Measurements from ENCODE around the gene SGCG.
"Not testable (repeated sequence)": the region's sequence is repeated elsewhere in the genome, so short reads cannot be mapped to it uniquely, and the experiment has no call there.

Gene SGCG

DNA sequence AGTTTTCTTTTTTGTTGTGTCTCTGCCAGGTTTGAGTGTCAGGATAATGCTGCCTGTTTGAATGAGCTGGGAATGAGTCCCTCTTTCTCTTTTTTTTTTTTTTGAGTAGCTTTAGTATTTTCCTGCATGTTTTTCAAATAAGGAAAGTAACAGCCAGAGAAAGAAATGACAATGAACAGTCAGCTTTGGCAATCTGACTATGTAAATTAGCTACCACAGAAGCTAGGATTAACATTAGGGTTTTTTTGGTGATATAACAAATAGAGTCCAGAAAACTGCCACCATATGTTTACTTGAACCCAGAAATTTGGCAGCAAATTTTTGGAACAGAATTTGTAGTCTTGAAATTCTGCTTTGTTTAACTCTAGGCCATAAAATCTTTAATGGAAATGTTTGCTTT, 50.5 kb downstream of the SGCG start:
- DNase-seq = no peak

DNA sequence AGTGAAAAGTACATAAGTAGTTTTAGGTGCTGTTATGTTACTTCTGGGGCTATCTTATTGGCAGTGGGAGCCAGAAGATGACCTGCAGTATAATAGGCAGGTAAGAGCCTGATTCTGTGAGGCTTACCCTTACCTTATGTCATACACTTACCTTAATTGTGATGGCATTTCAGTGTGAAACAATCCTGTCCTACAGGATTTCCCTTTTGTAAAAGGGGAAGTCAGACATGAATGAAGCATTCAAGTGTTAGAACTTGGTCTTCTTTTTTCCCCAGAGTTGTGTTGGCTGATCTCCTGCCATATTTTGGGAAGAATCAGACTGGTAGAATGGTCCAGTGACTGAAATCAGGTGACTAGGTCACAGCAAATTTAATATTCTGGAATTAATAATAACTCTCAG, 55.2 kb downstream of the SGCG start:
- no peak for DNase-seq

DNA sequence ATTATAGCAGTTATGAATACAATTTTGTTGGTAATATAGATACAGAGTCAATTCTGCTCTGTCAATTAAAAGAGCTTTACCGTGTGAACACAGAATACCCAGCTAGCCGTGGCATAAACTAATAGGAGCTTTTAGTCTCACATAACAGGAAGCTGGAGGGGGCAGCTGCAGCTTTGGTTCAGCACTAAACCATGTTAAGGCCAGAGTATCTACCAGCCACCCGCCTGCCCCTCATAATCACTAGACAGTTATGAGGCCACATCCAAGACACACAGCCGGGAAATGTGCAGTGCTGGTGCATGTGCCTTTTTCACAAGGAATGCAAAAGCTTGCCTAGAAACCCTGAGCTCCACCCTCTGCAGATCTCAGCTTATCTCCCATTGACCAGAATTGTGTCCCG, 62.3 kb downstream of the SGCG start:
- DNase-seq = no peak

DNA sequence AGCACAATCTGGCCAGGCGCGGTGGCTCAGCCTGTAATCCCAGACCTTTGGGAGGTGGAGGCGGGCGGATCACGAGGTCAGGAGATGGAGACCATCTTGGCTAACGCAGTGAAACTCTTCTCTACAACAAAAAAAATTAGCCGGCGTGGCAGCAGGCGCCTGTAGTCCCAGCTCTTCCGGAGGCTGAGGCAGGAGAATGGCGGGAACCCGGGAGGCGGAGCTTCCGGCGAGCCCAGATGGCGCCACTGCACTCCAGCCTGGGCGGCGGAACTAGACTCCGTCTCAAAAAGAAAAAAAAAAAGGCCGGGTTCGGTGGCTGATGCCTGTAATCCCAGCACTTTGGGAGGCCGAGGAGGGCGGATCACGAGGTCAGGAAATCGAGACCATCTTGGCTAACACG, 67.6 kb downstream of the SGCG start:
- not testable (repeated sequence) for DNase-seq

DNA sequence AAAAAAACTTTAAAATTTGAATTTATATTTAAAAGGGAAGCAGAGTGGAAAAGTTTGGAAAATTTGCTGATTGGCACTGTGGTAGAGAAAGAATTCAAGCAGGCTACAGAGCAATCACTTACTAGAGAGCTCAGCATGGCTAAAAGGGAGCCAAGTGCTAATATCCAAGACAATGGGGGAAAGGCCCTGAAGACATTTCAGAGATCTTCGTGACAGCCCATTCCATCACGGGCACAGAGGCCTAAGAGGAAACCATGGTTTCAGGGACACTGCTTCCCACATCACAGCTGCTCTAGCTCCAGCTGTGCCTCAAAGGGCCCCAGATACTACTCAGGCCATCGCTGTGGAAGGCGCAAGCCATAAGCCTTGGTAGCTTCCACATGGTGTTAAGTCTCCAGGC, 73.7 kb downstream of the SGCG start:
- no peak for DNase-seq

DNA sequence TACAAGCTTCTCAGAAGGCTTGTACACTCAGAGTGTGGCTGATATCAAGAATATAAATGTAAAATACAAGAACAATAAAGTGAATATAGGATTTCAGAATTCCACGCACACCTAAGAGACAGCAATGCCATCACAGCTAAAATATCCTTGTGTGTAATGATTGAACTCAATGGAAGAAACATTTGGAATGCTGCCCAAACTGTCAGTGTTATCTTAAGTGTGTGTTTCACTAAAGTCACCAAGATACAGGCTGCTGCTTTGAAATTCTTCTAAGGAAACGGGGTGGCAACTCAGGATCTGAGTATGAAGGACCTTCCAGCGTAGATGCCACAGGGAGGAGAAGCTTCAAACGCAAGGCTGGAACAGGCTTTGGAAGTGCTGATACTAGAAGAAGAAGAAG, 86.8 kb downstream of the SGCG start:
- no peak for DNase-seq

DNA sequence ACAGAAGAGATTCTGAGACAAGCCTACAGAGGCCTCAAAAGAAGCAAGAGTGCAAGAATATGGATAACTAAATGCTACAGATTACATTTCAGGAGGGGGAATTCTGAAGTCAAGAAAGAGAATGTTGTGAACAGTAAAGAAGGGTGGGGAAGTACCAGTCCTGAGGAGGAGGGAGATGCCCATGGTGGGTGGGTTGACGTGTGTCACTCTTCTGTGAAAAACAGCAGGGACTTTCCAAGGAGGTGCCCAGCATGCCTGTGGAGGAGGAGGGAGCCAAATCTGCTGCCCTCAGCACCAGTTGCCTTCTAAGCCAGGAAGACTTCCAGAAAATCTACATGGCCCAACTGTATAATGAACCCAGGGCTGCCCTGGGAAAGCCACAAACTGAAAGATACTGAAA, 87.7 kb downstream of the SGCG start:
- no peak for DNase-seq

DNA sequence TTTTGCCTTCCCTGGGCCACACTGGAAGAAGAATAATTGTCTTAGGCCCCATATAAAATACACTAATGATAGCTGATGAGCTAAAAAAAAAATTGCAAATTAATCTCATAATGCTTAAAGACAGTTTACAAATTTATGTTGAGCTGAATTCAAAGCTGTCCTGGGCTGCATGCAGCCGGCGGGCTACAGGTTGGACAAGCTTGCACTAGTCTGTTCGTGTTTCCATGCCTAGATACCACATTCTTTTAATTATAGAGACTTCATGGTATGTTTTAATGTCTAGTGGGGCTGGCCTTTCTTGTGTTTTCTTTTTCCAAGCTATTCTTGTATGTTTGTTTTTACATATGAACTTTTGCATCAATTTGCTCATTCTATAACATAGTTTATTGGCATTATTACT, 90.6 kb downstream of the SGCG start:
- no peak for DNase-seq

DNA sequence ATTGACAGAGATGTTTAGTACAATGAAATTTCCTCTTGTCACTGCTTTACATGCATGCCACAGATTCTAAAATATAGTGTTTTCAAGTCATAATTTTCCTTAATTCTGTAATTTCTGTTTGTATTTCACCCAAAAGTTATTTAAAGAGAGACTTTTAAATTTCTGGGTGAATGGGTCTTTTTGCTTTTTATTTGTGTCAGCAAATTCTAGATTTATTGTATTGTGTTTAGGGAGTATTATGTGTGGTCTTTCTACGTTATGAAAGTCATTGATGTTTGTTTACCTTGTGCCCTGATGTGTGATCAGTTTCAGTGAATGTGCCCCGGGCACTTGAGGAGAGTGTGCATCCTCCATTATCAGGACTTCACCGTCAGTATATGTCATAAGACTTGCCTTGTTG, 92.7 kb downstream of the SGCG start:
- DNase-seq = no peak

DNA sequence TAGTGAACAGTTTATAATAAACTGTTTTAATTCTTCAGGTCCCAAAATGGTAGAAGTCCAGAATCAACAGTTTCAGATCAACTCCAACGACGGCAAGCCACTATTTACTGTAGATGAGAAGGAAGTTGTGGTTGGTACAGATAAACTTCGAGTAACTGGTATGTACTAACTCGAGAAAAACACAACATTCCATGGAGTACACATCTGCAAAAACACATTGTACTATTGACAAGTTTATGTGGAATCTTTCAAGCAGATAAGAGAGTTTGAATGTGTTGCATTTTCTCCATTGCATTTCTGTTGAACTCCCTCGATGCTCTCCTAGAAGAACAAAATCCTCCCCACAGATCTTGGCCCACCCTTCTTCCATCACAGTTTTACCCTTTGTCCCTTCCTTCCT, 98.5 kb downstream of the SGCG start:
- DNase-seq = no peak

DNA sequence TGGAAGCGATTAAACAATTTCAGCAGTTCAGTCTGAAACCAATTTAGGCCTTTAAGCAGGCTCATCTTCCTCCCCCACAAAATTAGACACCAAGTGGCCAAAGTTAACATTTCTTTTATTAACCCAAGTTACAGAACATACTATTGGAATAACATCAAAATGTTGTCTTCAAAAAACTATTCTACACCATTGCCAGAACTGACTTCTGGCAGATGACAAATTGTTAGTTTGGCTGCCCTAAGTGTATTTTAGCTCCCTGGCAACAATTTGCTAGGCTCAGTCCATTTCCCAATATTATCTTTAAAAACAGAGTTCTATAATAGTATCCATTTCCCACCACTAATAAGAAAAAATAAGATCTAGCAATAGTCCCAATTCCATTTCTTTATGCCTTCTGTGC, 107.8 kb downstream of the SGCG start:
- DNase-seq = no peak

DNA sequence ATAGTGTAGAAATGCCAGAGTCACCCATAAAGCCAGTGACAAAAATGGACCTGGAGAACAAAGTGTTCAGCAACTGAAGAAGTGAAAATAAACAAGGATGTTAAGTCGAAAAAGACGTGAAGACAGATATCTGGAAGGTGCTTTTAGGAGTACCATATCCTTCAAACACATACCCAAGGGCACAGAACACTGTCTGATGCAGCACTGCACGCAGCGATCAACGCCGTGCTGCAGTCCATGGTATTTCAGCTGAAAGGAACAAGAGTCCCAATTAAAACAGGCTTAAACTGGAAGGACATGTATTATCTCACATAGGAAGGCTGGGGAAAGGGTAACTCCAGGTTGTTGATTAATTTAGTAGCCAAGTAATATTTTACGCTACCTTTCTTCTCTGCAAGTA, 108.2 kb downstream of the SGCG start:
- DNase-seq = no peak

DNA sequence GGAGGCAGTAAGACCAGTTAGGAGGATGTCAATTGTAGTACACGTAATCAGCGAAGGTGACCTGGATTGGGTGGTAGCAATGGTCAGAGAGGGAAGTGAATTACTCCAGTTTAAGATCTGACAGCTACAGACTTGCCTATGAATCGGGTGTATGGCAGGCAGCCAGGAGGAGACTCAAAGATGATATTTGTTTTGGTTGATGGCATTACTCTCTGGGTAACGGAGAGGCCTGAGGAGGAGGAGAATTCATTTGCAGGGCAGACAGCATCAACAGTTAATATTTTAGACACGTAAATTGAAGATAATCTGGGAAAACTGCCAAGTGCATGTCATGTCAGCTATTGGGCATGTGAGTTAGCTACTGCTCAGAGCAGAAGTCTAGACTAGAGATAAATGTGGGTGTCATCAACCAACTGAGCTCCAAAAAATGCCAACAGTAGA, 109.2 kb downstream of the SGCG start:
- DNase-seq = no peak

DNA sequence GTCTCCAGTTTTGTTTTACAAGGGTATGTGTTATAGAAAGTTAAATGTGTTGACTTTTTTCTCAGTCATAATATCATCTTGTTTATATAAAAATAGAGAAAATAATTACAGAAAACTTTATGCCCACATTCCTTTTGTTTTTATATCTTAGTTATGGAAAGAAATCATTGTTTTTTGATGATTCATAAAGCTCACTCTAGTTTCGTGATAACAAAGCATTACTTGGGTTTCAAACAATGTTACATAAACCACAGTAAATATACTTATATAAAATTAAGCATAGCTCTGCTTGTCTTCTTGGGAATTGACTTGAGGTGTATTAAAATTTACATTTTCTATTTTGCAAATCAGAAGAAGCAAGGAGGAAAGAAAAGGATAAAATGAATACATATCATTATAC, 111.8 kb downstream of the SGCG start:
- no peak for DNase-seq

DNA sequence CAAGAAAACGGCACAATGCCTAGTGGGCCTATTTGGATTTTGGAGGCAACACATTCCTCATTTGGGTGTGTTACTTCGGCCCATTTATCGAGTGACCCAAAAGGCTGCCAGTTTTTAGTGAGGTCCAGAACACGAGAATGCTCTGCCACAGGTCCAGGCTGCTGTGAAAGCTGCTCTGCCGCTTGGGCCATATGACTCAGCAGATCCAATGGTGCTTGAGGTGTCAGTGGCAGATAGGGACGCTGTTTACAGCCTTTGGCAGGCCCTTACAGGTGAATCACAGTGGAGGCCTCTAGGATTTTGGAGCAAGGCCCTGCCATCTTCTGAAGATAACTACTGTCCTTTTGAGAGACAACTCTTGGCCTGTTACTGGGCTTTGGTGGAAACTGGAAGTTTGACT, 134.1 kb downstream of the SGCG start:
- not testable (repeated sequence) for DNase-seq

DNA sequence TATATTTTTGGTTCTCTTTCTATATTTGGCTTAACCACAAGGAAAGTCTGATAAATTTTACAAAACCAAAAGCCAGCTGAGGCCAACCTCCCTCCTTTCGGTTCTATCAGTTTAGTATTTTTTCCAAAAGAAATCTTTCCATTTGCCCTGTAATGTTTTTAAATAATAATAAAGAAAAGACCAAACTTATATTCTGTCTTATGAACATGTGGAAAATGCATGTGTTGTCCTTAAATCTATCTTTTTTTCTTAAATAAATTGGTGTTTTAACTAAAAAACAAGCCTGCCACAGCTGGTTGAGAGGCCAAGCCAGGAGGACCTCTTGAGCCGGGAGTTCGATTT, 139.1 kb downstream of the SGCG start:
- DNase-seq = no peak

DNA sequence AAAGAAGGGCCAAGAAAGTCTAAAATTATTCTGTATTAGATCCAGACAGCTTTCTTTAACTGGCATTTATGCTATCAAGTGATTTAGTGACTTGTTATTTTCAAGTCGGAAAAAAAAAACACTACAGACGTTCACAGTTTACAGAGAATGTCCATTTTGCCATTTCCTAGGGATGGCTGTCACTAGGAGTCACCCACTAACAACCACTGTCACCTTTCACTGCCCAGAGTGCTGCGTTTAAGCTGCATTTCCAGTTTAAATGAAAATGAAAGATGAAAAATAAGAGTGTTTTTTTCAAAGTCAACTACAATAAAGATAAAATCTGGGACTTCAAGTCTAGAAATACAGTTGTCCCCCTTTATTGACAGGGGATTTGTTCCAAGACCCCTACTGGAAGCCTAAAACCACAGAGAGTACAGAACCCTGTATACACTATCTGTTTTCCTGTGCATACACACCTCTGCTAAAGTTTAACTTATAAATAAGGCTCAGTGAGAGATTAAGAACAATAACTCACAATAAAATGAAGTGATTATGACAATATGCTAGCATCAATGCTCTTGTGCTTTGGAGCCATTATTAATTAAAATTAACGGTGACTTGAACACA, 140.3 kb downstream of the SGCG start:
- DNase-seq = no peak

DNA sequence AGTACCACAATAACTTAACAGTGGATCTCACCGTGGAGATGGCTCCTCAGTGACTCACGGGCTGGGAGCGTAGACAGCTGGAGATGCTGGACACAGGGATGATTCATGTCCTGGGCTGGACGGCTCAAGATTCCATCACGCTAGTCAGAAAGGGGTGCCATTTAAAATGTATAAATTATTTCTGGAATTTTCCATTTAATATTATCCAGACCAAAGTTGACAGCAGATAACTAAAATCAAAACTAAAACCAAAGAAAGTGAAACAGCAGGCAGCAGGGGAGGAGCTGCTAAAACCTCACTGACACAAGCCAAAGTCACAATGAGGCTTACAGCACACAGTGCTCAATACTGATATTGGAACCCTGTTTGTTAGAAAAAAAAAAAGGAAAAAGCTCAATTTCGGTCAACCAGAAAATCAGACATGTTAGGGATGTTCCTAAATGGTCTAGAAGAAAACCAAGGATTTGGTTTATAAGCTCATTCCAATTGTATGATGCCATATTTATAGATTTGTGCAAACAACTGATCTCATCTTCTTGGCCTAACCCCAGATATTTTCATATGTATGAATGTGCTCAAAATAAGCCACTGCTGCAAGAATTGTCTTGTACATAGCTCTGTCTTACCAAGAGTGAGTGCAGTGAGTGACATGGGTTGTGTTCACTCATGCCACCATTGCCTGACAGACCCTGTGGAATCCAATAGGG, 140.9 kb downstream of the SGCG start:
- no peak for DNase-seq

DNA sequence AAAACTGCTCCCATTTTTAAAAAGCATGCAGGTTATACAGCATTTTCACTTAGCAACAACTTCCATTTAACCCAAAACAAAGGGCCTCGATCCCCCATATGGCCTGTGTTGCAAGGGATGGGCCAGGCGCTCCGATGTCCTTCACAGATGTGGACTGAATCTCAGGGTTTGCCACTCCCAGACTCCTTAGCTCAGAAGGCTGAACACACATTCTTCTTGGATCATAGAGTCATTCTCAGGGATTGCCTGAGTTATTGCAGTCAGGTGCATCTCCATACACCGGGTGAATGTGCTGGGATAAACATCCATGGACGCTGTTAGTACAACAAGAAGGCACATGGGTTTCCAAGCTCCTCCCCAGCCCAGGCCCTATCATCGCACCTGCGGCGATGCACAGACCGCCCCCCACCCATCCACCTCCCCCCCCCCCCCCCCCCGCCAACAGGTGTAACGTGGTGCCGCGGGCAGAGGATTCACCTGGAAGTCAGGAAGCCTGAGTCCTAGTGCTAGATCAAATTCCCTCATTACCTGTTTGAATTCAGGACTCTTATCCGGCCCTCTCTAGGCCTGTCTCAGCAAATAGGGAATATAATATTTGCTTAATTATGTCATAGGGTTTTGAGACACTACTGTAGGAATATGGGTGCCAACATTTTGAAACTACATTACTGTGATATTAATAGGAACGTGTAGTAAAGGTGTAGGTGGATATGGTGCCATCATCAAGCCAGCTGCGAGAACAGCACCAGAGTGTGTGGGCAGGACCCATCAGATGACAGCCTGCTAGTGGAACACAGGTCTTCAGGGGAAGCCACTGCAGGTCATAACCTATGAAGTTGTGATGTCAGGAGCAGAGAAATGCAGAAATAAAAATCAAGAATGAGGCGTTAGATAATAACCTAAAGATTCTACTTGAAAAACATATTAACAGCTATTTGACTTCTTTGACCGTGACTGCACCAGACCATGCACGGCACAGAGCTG, 141.9 kb downstream of the SGCG start:
- DNase-seq = no peak

DNA sequence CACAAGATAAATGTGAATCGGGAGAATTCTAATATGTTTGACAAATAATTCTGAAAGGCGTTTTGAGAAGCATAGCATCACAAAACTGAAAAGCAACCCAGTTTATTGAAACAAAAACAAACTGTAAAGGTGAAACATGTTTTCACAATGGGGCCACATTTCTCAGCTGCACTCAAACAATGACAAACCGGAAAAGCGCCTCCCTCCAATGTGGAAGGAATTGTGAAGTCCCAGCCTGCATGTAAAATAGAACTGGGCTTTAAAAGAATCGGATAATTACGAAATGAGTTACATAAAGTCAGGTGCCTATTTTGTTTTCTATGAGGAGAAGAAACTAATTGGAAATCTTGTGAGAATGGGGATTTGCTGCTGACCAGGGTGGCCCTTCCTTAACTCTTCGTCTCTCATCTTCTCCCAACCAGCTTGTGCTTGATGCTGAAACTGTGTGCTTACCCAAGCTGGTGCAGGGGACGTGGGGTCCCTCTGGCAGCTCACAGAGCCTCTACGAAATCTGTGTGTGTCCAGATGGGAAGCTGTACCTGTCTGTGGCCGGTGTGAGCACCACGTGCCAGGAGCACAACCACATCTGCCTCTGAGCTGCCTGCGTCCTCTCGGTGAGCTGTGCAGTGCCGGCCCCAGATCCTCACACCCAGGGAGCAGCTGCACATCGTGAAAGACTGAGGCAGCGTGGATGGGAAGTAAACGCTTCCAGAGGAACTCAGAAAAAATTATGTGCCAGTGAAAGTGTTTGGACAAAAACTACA, 143.3 kb downstream of the SGCG start:
- no peak for DNase-seq

DNA sequence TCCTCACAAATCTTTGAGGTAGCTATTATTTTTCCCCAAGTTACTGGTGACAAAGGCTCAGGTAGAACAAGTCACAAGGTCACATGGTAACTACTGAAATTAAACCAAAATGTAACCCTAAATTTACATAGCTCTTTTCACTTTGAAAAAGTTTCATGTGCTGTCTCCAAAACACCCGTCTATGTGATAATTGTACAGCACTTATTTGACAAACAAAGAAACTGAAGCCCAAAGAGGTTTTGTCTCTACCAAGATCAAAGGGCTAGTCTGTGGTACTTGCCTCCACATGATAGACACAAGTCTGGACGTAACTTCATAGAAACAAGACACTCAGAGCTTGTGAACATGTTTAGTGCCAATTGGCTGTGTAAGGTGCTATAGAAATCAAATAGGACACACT, 144.4 kb downstream of the SGCG start:
- DNase-seq = no peak

DNA sequence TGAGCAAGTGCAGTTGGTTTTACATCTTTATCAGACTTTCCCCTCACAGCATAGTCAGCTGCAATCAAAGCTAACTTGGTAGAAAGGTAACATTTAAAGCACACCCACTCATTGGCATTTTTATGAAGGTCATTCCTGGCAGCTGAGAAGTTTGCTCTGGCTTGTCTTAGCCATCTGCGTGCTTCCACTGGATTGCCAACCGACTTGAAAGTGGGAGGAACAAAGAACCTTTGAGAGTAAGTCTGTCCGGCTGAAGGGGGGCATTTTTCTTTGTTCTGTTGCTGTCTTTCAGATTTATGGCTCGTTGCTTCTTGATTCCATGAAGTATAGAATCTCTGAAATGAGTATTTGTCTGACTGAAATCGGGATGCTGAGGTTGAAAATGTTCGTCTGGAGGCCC, 149.6 kb downstream of the SGCG start:
- DNase-seq = no peak

DNA sequence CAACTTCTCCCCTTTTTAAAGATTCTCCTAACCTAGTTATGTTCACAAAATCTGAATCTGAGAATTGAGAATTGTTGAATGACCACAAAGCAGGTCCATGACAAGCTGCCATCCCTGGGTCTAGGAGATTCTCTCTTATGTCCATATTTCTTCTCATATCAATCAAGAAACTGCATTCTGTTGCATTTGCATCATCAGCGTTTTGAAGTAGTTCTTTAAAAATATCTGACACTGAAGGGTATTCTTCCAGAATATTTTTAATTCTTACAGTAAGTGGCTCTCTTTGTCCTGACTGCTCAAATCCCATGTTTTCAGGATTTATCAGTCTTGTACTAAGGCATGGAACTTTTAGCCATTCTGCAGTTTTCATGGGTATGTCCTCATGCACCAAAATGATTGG, 158.4 kb downstream of the SGCG start:
- DNase-seq = no peak
